ENCODE results near the gene TRMT61A. TPM values are rescaled to one million over a fixed set of nuclear protein-coding genes. Genes with fewer than 3 reads are reported as not detected.

The TRMT61A gene
- total RNA-seq, 1 experiment from 2014 or later, result 14.9 TPM

- H3K9me3 ChIP-seq (ENCODE audit: control insufficient read depth in 1 of 2, insufficient read depth in 1 of 2, low read depth in 1 of 2, low read length in 2 of 2), result no peaks in the 10 kb centered on the region
- H3K4me3 ChIP-seq (replicated peaks in 1 of 2; ENCODE audit: low read depth in 1 of 2, low read length in 2 of 2), result no peak overlapping the region
- H4K20me1 ChIP-seq (ENCODE audit: insufficient read depth), result no peaks in the 10 kb centered on the region
- H3K27me3 ChIP-seq (ENCODE audit: insufficient read depth, low read length), result no peaks in the 10 kb centered on the region
- no peak overlapping the region for H3K9ac ChIP-seq (ENCODE audit: low read length)
- H3K27ac ChIP-seq (ENCODE audit: low read depth, low read length), result no peak overlapping the region
- RAD21 ChIA-PET (ENCODE audit: low non-redundant PET in 1 of 2, low total read pairs in 2 of 2, uncharacterized antibody in 2 of 2, unreplicated experiment in 2 of 2), result no interaction called here
- H2AFZ ChIP-seq (ENCODE audit: low read depth, low read length, poor library complexity, severe bottlenecking), result no peak overlapping the region
- DNase-seq (ENCODE audit: low read depth, low spot score) (no peak), ATAC-seq (no peak)
- H3K4me2 ChIP-seq (ENCODE audit: low read length), result no peak overlapping the region
- CTCF ChIA-PET, result no interaction called here
- intact Hi-C loops (cut with micrococcal nuclease), result no loop called here
- H3K9me2 ChIP-seq (ENCODE audit: insufficient read depth), result no peaks in the 10 kb centered on the region
- peaks cover 0 to 5% of the 10 kb centered on the region in 2 experiments; a peak in 2 of 4 replicates for H3K36me3 ChIP-seq (ENCODE audit: control insufficient read depth in 1 of 2, insufficient read depth in 2 of 2, low read length in 2 of 2)
- no TSS peak for BruUV-seq (replicated peaks)
- peaks cover 16 to 28% of the 10 kb centered on the region in 2 experiments for H3K4me1 ChIP-seq (ENCODE audit: control insufficient read depth in 1 of 2, insufficient read depth in 2 of 2, low read length in 2 of 2)
- peaks cover 10% of the 10 kb centered on the region; the same call in 1 of the 2 replicates for H3K79me2 ChIP-seq (ENCODE audit: insufficient read depth, low read length)
- TF ChIP-seq CBX3 (IDR thresholded peaks at IDR 0.05; ENCODE audit: low read depth), result no peak
- TF ChIP-seq POLR2AphosphoS5 (IDR thresholded peaks at IDR 0.05; ENCODE audit: low read depth, low read length), result no peak
- TF ChIP-seq TCF7L2 (IDR thresholded peaks at IDR 0.05; ENCODE audit: borderline replicate concordance, extremely low read depth, insufficient read depth, insufficient read length), result no peak
- TF ChIP-seq POLR2A (IDR thresholded peaks at IDR 0.05; ENCODE audit: borderline replicate concordance, extremely low read depth, insufficient read depth, insufficient read length), result no peak
- no peak for TF ChIP-seq JUND (IDR thresholded peaks at IDR 0.05)
- no peak for TF ChIP-seq CEBPB (IDR thresholded peaks at IDR 0.05; ENCODE audit: low read depth)
- TF ChIP-seq EZH2phosphoT487 (IDR thresholded peaks at IDR 0.05; ENCODE audit: borderline replicate concordance), result no peak
- TF ChIP-seq REST (IDR thresholded peaks at IDR 0.05; ENCODE audit: low read depth), result no peak
- no peak for TF ChIP-seq EZH2 (IDR thresholded peaks at IDR 0.05)
- TF ChIP-seq RAD21 (IDR thresholded peaks at IDR 0.05; ENCODE audit: low read depth), result no peak
- no peak for TF ChIP-seq ATF3 (IDR thresholded peaks at IDR 0.05)
- TF ChIP-seq YY1 (IDR thresholded peaks at IDR 0.05; ENCODE audit: extremely low read depth, insufficient replicate concordance, low read depth, low read length), result no peak
- TF ChIP-seq ELF1 (IDR thresholded peaks at IDR 0.05; ENCODE audit: borderline replicate concordance, low read depth), result no peak
- no peak for TF ChIP-seq CTCF (IDR thresholded peaks at IDR 0.05 in 2 of 3, conservative IDR thresholded peaks at IDR 0.05 in 1 of 3; ENCODE audit: borderline replicate concordance in 1 of 3, insufficient read depth in 1 of 3, low read depth in 2 of 3, low read length in 2 of 3)
- no peak for TF ChIP-seq ZNF274 (IDR thresholded peaks at IDR 0.05; ENCODE audit: low read depth, low read length)
- POLR2A ChIA-PET, result no interaction called here
These were observed 7.0 kb downstream of the TRMT61A start for GRCh38 chr14:103535891-103536565.
